ENCODE measurements around the gene ACD.

Gene ACD

GRCh38 chr16:67679935-67680897 lies 20.2 kb upstream of the ACD start:
- TF ChIP-seq ZNF121 (tag by site-specific recombination; IDR thresholded peaks at IDR 0.05), result peak; percentile 77
- no peak for TF ChIP-seq ZNF350 (tag by site-specific recombination; IDR thresholded peaks at IDR 0.05)
- no peak for TF ChIP-seq HIC1 (tag by site-specific recombination; IDR thresholded peaks at IDR 0.05)
- TF ChIP-seq ZNF514 (tag by site-specific recombination; IDR thresholded peaks at IDR 0.05), result no peak
- TF ChIP-seq, protein P1, sequence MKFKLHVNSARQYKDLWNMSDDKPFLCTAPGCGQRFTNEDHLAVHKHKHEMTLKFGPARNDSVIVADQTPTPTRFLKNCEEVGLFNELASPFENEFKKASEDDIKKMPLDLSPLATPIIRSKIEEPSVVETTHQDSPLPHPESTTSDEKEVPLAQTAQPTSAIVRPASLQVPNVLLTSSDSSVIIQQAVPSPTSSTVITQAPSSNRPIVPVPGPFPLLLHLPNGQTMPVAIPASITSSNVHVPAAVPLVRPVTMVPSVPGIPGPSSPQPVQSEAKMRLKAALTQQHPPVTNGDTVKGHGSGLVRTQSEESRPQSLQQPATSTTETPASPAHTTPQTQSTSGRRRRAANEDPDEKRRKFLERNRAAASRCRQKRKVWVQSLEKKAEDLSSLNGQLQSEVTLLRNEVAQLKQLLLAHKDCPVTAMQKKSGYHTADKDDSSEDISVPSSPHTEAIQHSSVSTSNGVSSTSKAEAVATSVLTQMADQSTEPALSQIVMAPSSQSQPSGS (tag by site-specific recombination; IDR thresholded peaks at IDR 0.05; ENCODE audit: low read depth), result peak; percentile 66
- no peak for TF ChIP-seq ZNF155 (tag by site-specific recombination; IDR thresholded peaks at IDR 0.05)
- POLR2A ChIA-PET, result interaction anchor here (0.6 to 1.4 kb wide), 2 partner anchors 39 to 114 kb away, joined by 3 to 4 read pairs; partner anchors contain the start of gene GFOD2

GRCh38 chr16:67678354-67679023 lies 18.4 kb upstream of the ACD start:
- peaks cover 0 to 36% of the 10 kb centered on the region in 2 experiments; a peak in 2 of 3 replicates for H3K36me3 ChIP-seq (ENCODE audit: control insufficient read depth in 2 of 2, insufficient read depth in 1 of 2, low read length in 2 of 2)
- ChIA-PET CTCF (interaction anchor here (0.6 to 2.4 kb wide), 4 partner anchors 41 to 185 kb away, joined by 3 to 6 read pairs (median 3); partner anchors contain the start of gene GFOD2), POLR2A (interaction anchor here (0.8 kb wide), 1 partner anchor 15 kb away, joined by 4 read pairs; no protein-coding TSS in a partner anchor)
- H3K27ac ChIP-seq (ENCODE audit: extremely low read depth, low read depth, low read length), result no peak overlapping the region
- no peak overlapping the region for H3K4me3 ChIP-seq (ENCODE audit: low read depth, low read length)
- H3K4me1 ChIP-seq (ENCODE audit: control insufficient read depth, insufficient read depth, low read length), result 0 out of 2 replicates have a peak, but pooled peaks cover 1% of the 10 kb centered on the region
- no peaks in the 10 kb centered on the region for H3K9me3 ChIP-seq (ENCODE audit: control insufficient read depth, insufficient read depth, low read depth, low read length)
- TF ChIP-seq, protein P2, sequence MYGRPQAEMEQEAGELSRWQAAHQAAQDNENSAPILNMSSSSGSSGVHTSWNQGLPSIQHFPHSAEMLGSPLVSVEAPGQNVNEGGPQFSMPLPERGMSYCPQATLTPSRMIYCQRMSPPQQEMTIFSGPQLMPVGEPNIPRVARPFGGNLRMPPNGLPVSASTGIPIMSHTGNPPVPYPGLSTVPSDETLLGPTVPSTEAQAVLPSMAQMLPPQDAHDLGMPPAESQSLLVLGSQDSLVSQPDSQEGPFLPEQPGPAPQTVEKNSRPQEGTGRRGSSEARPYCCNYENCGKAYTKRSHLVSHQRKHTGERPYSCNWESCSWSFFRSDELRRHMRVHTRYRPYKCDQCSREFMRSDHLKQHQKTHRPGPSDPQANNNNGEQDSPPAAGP (tag by site-specific recombination; IDR thresholded peaks at IDR 0.05), result 0 out of 2 replicates have a peak, but pooled peaks have one; percentile 32
- TF ChIP-seq ZNF600 (tag by site-specific recombination; IDR thresholded peaks at IDR 0.05) (no peak), MZF1 (tag by site-specific recombination; IDR thresholded peaks at IDR 0.05; ENCODE audit: borderline replicate concordance) (peak; percentile 81; the same call in 1 of the 2 replicates), ZNF664 (tag by site-specific recombination; IDR thresholded peaks at IDR 0.05) (no peak), GLIS1 (tag by site-specific recombination; IDR thresholded peaks at IDR 0.05) (peak; percentile 63), KLF9 (tag by site-specific recombination; IDR thresholded peaks at IDR 0.05; ENCODE audit: low read depth) (0 out of 2 replicates have a peak, but pooled peaks have one; percentile 21), ZNF449 (tag by site-specific recombination; IDR thresholded peaks at IDR 0.05) (peak; percentile 93), OVOL3 (tag by site-specific recombination; IDR thresholded peaks at IDR 0.05) (peak; percentile 85; the same call in 1 of the 2 replicates), ZSCAN16 (tag by site-specific recombination; IDR thresholded peaks at IDR 0.05) (peak; percentile 88), SP7 (tag by site-specific recombination; IDR thresholded peaks at IDR 0.05) (no peak), ZNF610 (tag by site-specific recombination; IDR thresholded peaks at IDR 0.05; ENCODE audit: borderline replicate concordance) (0 out of 2 replicates have a peak, but pooled peaks have one; percentile 50), BCL11A (tag by site-specific recombination; IDR thresholded peaks at IDR 0.05; ENCODE audit: low read depth) (peak; percentile 29; the same call in 1 of the 2 replicates), ZNF10 (tag by site-specific recombination; IDR thresholded peaks at IDR 0.05) (no peak), ZNF423 (tag by site-specific recombination; IDR thresholded peaks at IDR 0.05) (0 out of 2 replicates have a peak, but pooled peaks have one; percentile 33), ZNF341 (tag by site-specific recombination; IDR thresholded peaks at IDR 0.05; ENCODE audit: low read depth) (no peak)
- TF ChIP-seq, protein P3, sequence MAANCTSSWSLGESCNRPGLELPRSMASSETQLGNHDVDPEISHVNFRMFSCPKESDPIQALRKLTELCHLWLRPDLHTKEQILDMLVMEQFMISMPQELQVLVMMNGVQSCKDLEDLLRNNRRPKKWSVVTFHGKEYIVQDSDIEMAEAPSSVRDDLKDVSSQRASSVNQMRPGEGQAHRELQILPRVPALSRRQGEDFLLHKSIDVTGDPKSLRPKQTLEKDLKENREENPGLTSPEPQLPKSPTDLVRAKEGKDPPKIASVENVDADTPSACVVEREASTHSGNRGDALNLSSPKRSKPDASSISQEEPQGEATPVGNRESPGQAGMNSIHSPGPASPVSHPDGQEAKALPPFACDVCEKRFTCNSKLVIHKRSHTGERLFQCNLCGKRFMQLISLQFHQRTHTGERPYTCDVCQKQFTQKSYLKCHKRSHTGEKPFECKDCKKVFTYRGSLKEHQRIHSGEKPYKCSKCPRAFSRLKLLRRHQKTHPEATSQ (tag by site-specific recombination; IDR thresholded peaks at IDR 0.05), result no peak

More at GRCh38 chr16:67679935-67680897, 20.2 kb upstream of the ACD start:
- H3K9me3 ChIP-seq (ENCODE audit: control insufficient read depth, insufficient read depth, low read depth, low read length), result no peaks in the 10 kb centered on the region
- no peak overlapping the region for H3K4me3 ChIP-seq (ENCODE audit: low read depth, low read length)
- CTCF ChIA-PET, result interaction anchor here (0.5 to 4.1 kb wide), 8 partner anchors 8 to 159 kb away, joined by 3 to 24 read pairs (median 4); no protein-coding TSS in a partner anchor
- H3K27ac ChIP-seq (ENCODE audit: extremely low read depth, low read depth, low read length), result no peak overlapping the region
- H3K4me1 ChIP-seq (ENCODE audit: control insufficient read depth, insufficient read depth, low read length), result no peaks in the 10 kb centered on the region
- H3K36me3 ChIP-seq (ENCODE audit: control insufficient read depth in 2 of 2, insufficient read depth in 1 of 2, low read length in 2 of 2), result peaks cover 0 to 45% of the 10 kb centered on the region in 2 experiments; a peak in 2 of 3 replicates

Measured in HEK293 (cell line).